NB4 (cell line): Measurements from ENCODE around the gene ORMDL3.

Source experiments
- CTCF ChIP-seq: IDR thresholded peaks from one replicate; pipeline ENCODE4 v1.5.1; 2012; ENCODE audit warnings: low read depth, low read length
- MYC ChIP-seq: IDR thresholded peaks from 2 replicates; pipeline ENCODE4 v1.6.1; 2011; ENCODE audit warnings: low read depth, low read length
- POLR2A ChIP-seq: IDR thresholded peaks from 2 replicates; pipeline ENCODE4 v1.6.1; 2011; ENCODE audit warnings: mild to moderate bottlenecking; ENCODE audit not compliant: insufficient read length; ENCODE audit errors: extremely low read depth

GRCh38 chr17:39928858-39929645, 1.7 kb upstream of the ORMDL3 start:
- TF ChIP-seq MYC (no peak), CTCF (no peak), POLR2A (no peak)
